HG03575 (cell line): Measurements from ENCODE around the gene ZCWPW1.

Experiments
- ATAC-seq: cut with Tn5 transposase; IDR thresholded peaks from one replicate; pipeline ENCODE4 v1.9.1; 2021; ENCODE audit not compliant: unreplicated experiment, insufficient number of reproducible peaks, low FRiP score; ENCODE audit errors: extremely low read depth

Gene ZCWPW1, protein sequence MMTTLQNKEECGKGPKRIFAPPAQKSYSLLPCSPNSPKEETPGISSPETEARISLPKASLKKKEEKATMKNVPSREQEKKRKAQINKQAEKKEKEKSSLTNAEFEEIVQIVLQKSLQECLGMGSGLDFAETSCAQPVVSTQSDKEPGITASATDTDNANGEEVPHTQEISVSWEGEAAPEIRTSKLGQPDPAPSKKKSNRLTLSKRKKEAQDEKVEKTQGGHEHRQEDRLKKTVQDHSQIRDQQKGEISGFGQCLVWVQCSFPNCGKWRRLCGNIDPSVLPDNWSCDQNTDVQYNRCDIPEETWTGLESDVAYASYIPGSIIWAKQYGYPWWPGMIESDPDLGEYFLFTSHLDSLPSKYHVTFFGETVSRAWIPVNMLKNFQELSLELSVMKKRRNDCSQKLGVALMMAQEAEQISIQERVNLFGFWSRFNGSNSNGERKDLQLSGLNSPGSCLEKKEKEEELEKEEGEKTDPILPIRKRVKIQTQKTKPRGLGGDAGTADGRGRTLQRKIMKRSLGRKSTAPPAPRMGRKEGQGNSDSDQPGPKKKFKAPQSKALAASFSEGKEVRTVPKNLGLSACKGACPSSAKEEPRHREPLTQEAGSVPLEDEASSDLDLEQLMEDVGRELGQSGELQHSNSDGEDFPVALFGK

DNA sequence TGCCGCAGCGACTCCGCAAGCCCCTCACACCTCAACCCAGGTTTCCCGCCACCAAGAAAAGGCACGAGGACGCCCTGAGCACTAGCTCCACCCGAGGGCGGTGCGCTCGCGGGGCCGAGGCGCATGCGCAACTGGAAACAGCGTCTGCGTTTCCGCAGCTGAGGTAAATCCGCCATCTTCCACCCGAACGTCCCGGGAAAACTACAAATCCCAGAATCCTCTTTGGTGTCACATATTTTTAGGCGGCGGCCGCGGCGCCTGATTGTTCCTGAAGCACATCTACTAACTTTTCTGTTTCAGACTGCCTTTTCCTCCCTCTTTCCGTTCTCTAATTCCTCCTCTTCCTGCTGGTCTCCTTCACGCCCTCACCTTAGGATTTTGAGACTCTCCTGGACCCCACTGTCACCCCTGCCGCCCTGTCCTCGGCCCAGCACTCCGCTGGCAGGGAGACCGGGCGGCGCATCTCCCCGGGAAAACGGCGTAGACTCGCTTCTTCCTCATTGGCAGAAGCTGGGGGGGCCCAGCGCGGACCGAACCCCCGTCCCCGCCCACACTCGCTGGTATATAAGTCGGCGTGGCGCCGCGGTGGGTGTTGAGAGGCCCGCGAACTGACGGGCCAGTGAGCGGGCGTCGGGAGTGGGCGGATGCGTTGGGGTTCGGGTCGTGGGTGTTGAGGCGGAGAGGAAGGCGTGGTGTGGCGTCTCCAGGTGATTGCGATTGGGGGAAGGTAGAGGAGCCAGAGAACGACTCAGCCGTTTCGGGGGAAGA is at the start of gene ZCWPW1:
Gene ZCWPW1 (minus strand): TSS at position 505 of the 768 bp plus-strand sequence. CDS start 8,054 bp downstream, outside the sequence.
- no peak for ATAC-seq

DNA sequence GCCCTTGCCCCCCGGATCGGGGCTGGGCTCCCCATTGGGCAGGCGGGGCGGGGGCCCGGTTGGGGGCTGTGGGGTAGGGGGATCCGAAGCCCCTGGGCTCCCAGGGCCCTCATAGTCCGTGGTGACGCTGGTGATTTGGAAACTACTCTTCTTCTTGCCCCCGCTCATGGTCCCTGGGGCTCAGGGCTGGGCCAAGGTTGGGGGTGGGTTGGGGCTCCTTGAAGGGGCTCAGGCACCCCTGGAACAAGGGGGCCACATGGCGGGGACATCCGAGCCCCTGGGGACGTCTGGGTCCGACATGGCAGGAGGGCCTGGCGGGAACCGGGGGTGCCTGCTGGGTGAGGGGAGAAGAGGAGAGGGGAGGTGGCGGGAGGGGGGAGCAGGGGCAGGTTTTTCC is 49.4 kb upstream of the ZCWPW1 start:
- ATAC-seq = no peak

DNA sequence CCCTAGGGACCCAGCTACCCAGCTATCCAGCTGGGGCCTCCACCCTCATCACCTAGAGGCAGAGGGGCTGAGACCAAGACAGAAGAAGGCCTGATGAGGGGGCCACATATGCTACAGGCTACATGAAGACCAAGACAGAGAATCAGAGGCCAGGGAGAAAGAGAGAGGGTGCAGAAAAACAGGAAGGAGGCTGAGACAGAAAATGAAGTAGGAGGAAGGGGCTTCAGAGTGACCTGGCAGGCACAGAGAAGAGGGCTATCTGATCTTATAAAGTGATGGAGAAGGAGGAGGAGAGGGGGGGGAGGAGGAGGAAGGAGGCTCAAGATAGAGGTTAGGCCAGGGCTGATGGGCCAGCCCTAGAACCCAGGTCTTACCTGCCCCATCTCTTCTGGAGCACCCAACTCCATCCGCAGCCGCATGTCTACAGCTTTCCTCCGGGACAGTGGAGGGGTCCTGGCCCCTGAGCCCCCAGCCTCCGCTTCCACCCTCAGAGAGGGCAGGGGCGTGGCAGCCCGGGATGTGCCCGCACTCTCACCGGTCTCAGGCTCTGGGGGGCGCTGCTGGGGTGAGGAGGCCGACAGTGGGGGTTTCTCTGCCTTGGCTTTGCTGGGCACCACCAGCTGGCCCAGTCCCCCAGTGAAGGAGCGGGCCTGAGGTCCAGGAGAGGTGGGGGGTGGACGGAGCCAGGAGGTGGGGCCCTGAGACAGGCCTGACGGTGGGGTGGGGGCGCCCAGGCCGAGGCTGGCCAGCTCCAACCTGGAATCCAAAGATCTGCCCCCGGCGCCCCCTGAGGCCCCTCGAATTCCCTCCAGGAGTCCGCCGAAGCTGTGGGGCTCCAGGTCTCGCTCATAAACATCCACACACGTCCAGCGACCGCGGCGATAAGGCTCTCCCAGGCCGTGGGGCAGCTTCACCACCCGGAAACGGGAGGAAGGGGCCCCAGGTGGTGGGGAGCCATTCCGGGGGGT is 48.7 kb upstream of the ZCWPW1 start:
- ATAC-seq = no peak

DNA sequence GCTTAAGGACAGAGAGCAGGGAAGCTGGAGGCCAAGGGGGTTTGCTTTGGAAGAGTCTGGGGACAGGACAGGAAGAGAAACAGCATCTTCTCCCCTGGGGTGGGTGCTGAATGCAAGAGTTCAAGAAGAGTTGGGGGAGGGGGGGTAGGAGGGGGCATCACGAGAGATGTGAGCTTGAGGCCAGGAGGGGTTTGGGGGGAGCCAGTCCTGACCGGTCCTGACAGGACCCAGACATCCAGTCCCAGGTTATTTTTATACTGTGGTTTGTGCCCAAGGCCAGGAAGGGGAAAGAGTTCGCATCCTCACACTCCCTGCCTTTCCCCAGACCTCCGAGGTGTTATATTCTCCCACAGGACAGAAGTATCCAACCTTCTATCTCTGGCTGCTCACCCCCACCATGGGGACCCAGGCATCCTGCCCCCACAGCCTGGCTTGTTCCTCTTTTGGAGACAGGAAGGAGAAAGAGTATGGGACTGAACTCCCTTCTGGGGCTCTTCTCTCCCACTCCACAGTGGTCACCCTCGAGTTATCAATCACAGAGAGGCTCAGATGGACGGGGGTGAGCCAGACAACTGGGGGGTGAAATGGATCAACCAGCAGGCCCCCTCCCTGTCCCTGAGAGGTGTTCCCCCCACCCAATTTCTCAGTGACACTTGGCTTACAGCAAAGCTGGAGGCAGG is 47.7 kb upstream of the ZCWPW1 start:
- no peak for ATAC-seq

DNA sequence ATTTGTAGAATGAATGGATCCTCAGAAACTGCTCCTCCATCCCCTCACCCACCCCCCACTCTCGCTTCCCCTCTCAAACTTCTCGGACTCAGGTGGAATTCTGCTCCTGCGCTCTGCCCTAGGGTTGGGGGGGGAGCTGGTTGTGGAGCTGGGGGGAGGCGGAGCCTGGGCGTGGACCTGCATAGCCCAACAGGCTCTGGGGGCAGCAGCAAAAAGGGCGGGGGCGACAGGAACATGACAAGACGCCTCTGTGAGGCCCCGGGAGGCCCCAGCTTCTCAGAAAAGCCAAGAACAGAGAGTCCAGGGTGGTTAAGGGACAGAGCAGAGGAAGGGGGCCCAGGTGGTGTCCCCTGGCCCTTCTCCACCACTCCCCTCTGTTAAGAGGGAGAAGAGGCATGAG is 47.0 kb upstream of the ZCWPW1 start:
- no peak for ATAC-seq

DNA sequence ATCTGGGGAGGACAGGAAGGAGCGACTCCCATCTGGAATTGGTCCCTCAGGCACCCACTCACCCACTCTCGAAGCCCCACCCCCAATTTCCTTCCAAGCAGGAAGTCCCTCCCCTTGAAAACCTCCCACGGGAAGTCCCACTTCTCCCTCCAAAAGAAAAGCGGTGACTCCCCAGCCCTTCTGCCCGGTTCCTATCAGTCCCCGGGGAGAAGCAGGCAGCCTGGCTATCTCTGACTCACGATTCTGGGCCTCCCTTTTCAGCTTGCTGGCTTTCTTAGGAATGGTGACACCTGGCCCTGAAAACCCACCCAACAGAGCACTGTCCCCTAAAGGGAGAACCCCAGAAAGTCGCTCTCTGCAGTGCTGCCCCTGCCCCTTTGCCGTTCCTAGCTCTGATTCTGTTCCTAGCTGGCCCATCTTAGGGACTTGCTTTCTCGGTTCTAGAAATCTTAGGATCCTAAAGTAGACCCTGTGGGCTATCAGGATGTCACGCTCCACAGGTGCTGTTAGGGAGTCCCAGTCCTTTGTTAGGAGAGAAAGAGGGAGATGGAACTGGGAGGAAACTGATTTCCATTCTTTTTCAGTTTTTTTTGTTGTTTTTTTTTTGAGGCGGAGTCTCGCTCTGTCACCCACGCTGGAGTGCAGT is 44.5 kb upstream of the ZCWPW1 start:
- ATAC-seq = no peak

DNA sequence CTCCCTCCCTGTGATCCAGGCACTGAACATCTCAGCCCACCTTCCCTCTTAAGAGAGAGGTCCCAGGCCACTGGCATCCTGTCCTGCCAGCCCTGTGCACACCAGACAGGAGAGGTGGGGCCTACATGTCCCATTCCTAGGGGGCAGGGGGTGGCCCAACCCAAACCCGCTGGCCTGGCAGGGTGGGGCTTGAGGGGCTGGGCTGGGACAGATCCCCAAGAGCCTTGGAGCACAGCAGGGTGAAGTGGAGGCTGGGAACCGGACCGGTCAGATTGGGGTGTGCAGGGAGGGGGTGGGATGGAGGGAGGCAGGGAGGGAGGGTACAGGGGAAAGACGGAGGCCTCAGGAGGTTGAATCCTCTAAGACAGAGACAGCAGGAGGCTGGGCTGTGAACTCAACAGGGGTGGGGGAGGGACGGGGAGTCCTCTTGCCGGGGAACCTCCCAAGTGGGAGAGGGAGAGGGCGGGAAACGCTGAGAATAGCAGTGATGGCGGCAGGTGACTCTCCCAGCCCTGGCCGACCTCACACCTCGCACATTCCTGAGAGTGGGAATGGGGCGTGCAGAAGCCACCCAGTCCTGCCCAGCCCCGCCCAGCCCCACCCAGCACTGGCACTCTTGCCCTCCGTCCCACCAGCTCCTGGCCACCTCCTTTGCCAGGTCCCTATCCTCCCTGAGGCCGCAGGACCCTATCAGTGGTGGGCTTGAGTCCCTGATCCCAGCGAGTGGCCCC is 43.8 kb upstream of the ZCWPW1 start:
- no peak for ATAC-seq

DNA sequence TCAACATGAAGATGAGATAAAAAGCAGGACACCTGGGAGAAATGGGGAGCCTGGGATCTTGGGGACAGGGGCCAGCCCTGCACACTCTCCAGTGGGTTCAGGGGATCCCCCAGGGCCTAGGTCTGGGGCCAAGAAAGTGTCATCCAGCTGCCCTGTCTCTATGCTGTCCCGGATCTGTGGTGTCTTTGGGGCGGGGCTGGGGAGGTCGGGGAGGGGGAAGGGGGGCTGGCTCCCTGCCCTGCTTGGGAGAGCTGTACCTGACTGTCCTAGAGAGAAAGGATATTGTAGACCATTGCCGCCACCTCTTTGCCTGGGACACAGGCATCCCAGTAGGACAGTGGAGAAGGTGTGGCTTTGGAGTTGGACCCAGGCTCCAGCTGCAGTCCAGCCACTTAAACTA is 42.5 kb upstream of the ZCWPW1 start:
- no peak for ATAC-seq

DNA sequence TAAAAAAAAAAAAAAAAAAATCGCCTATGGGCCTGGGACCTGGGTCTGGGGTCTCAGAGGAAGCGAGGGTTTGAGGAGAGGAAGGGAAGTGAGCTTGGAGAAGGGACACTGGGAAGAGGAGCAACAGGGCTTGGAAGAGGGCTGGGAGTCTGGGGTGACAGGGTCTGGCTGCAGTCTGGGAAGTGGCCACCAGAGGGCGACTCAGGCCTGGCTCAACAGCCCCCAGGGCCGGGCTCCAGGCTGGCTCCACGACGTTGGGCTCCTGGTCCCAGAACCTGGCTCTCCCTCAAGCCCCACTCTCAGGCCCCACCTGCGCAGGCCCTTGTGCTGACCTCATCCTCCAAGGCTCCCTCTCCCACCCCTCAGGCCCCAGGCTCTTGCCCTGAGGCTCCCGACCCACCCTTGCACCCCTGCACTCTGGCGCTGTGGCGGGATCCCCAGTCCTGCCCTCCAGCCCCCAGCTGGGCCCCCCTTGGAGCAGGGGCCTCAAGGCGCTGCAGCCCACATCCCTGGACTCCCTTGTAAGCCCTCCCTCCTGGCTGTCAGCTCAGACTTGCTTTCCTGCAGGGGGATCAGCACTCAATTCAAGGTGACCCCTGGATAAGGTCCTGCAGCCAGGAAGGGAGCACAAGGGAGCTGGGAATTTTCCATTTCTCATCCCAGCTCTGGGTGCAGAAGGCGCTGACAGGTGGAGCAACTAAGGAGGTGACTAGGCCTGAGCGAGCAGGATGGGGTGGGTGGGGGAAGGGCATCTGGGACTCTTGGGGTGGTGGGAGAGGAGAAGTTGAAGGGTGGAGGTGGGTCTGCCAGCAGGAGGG is 40.9 kb upstream of the ZCWPW1 start:
- no peak for ATAC-seq

DNA sequence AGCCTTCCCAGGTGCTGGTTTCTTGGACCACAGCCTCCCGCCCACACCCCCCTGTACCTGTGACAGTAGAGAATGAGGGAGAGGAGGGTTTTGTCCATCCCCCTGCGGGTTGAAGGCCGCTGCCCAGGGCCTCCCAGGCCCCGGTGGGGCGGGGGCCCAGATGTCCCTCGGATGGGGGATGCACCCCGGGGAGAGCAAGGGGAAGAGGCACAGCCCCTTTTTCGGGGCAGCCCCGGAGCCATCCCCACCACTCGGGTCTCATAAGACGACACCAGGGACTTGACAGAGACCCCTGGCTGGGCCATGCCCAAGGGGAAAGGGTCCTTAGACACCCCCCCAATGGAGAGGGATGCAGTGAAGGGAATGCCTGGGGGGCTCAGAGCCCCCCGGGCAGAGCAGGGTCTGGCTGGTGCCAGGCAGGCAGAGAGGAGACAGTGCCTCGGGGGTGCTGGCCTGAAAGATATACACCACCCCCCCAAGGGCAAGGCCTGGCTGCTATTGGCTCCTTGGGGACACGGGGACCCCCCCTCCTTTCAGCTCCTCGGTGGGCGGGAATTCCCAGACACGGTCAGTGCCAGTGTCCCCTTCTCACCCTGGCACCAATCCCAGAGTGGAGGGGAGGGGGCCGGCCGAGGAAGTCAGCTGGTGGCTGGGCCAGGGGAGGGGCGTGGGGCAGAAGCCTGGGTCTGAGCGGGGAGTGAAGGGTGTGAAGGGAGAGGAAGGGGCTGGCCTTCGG is 39.3 kb upstream of the ZCWPW1 start:
- ATAC-seq = no peak

DNA sequence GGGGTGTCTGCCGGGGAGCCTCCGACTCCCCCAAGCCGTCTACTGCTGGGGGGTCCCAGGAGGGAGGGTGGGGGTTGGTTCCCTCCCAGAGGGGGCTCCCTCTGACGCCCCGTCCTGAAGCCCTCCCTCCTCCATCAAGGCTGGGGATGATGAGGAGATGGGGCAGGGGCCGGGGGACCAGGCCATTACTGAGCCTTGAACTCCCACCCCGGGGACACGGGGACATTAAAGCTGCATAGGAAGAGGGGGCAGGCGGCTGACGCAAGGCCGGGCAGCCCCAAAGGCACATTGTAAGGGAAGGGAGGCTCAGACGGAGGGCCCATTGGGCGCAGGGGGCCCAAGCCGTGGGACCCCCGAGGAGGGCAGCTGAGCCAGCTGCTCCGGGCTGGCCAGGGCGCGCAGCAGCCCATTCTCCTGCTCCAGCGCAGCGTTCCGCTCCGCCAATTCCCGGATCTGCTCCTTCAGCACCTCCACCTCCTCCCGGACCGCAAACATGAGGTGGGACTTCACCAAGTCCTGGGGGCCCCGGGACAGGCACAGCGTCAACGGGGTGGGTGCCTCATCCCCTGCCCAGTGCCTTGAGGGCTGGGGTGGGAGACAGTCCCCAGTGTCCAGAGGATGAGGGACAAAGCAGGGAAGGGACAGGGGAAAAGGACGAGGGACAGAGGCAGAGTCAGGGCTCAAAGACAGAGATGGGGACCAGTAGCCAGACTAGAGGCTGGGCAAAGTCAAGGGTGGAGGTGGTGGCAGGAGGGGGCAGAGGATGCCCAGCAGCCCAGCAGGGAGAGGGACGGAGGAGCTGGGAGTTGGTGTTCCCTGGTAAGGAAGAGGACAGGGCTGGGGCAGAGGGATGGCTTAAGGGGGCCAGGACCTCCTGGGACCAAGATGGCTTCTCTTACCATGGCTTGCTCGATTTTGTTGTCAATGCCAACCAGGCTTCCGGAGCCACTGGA is 38.4 kb upstream of the ZCWPW1 start:
- ATAC-seq = no peak

DNA sequence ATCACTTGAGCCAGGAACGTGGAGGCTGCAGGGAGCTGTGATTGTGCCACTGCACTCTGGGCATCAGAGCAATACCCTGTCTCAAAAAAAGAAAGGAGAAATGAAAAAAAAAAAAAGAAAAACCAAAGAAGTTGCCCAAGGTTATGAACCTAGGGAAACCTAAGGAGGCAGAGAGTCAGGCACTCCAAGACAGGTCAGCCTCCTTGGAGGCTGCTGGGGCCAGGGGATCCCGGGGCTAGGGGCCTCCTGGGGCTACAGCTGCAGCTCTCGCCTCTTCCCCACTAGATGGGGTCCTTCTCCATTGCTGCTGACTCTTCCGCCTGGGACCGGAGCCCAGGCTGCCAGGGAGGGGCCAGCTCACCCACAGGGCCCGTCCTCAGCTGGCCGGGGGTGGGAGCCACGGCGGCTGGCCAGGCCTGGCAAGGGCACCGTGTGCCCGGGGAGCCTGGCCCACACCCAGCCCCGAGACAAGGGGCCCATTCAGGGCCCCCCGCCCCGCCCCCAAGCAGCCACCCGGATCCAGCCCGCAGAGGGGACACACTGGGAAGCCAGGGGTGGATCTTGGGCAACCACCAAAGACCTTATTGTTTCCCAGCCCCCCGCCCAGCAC is 37.3 kb upstream of the ZCWPW1 start:
- ATAC-seq = no peak

DNA sequence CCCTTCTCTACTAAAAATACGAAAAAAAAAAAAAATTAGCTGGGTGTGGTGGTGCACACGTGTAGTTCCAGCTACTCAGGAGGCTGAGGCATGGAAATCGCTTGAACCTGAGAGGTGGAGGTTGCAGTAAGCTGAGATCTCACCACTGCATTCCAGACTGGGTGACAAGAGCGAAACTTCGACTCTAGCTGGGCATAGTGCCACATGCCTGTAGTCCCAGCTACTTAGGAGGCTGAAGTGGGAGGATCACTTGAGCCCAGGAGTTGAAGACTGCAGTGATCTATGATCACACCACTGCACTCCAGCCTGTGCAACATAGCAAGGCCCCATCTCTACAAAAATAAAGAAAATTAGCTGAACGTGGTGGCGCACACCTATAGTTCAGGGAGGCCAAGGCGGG is 36.8 kb upstream of the ZCWPW1 start:
- no peak for ATAC-seq

DNA sequence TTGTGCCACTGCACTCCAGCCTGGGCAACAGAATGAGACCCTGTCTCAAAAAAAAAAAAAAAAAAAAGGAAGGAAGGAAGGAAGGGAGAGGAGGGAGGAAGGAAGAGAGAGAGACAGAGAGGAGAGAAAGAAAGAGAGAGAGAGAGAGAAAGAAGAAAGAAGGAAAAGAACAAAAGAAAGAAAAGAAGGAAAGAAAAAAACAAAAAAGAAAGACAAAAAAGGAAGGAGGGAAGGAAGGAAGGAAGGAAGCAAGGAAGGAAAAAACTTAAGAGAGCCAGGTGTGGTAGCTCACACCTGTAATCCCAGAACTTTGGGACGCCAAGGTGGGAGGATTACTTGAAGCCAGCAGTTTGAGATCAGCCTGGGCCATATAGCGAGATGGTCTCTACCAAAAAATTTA is 36.3 kb upstream of the ZCWPW1 start:
- ATAC-seq = no peak
